Astrocyte (in vitro differentiated cells and primary cell): ENCODE data around the gene ETFA. TPM values are rescaled to one million over a fixed set of nuclear protein-coding genes. Genes with fewer than 3 reads are reported as not detected.

Experiments
- DNase-seq: peaks from one replicate; pipeline ENCODE4 v3.0.0-alpha.2; 2010; ENCODE audit warnings: low read depth
- FAIRE-seq: peaks from 2 replicates; lab custom pipeline; 2011; peaks lifted over from hg19 to GRCh38; lab: Jason Lieb, UNC
- H2AFZ ChIP-seq: 2 replicates; pipeline ENCODE4 v1.6.0; 2012; ENCODE audit warnings: low read depth, low read length, inconsistent platforms
- H3K27ac ChIP-seq: 2 replicates; pipeline ENCODE4 v1.5.1; 2011; ENCODE audit warnings: low read depth, low read length, inconsistent platforms
- H3K27me3 ChIP-seq: 2 replicates; pipeline ENCODE4 v1.6.0; 2011; ENCODE audit warnings: low read length, inconsistent platforms; ENCODE audit not compliant: insufficient read depth
- H3K36me3 ChIP-seq: 2 replicates; pipeline ENCODE4 v1.5.1; 2011; ENCODE audit warnings: low read length, inconsistent platforms; ENCODE audit not compliant: insufficient read depth
- H3K4me1 ChIP-seq: 2 replicates; pipeline ENCODE4 v1.5.1; 2011; ENCODE audit warnings: low read length, inconsistent platforms; ENCODE audit not compliant: insufficient read depth
- H3K4me2 ChIP-seq: 2 replicates; pipeline ENCODE4 v1.6.0; 2012; ENCODE audit warnings: low read length, inconsistent platforms
- H3K4me3 ChIP-seq: 2 replicates; pipeline ENCODE4 v1.5.1; 2011; ENCODE audit warnings: low read depth, mild to moderate bottlenecking, low read length, inconsistent platforms; ENCODE audit not compliant: insufficient read depth
- H3K79me2 ChIP-seq: 2 replicates; pipeline ENCODE4 v1.6.0; 2012; ENCODE audit warnings: mild to moderate bottlenecking, low read length, inconsistent platforms; ENCODE audit not compliant: insufficient read depth
- H3K9ac ChIP-seq: 2 replicates; pipeline ENCODE4 v1.6.0; 2012; ENCODE audit warnings: mild to moderate bottlenecking, low read length, inconsistent platforms
- H3K9me3 ChIP-seq: 2 replicates; pipeline ENCODE4 v1.5.1; 2012; ENCODE audit warnings: low read depth, mild to moderate bottlenecking, low read length, inconsistent platforms; ENCODE audit not compliant: insufficient read depth
- H4K20me1 ChIP-seq: 2 replicates; pipeline ENCODE4 v1.6.0; 2012; ENCODE audit warnings: low read length, inconsistent platforms; ENCODE audit not compliant: insufficient read depth
- H3K27ac Mint-ChIP-seq: one replicate; pipeline ENCODE4 v1.8.0; 2021; ENCODE audit warnings: mild to moderate bottlenecking, mixed read lengths; ENCODE audit not compliant: unreplicated experiment
- H3K27me3 Mint-ChIP-seq: one replicate; pipeline ENCODE4 v1.8.0; 2021; ENCODE audit warnings: low read depth, mixed read lengths; ENCODE audit not compliant: unreplicated experiment
- H3K36me3 Mint-ChIP-seq: one replicate; pipeline ENCODE4 v1.8.0; 2021; ENCODE audit warnings: low read depth, mixed read lengths; ENCODE audit not compliant: unreplicated experiment
- H3K4me1 Mint-ChIP-seq: one replicate; pipeline ENCODE4 v1.8.0; 2021; ENCODE audit warnings: low read depth, mixed read lengths; ENCODE audit not compliant: unreplicated experiment
- H3K4me3 Mint-ChIP-seq: one replicate; pipeline ENCODE4 v1.8.0; 2021; ENCODE audit warnings: mild to moderate bottlenecking, moderate library complexity, mixed read lengths; ENCODE audit not compliant: unreplicated experiment
- H3K9me3 Mint-ChIP-seq: one replicate; pipeline ENCODE4 v1.8.0; 2021; ENCODE audit warnings: mild to moderate bottlenecking, mixed read lengths; ENCODE audit not compliant: unreplicated experiment
- CTCF ChIP-seq: IDR thresholded peaks from 2 replicates; pipeline ENCODE4 v1.5.1; 2011; ENCODE audit warnings: low read depth, mild to moderate bottlenecking, inconsistent platforms, low read length, moderate library complexity; ENCODE audit not compliant: insufficient read depth
- EZH2 ChIP-seq: IDR thresholded peaks from 2 replicates; pipeline ENCODE4 v1.6.1; 2012; ENCODE audit warnings: mild to moderate bottlenecking, low read length, inconsistent platforms; ENCODE audit not compliant: insufficient read depth
- total RNA-seq: library from RNA; stranded (reverse); gene quantifications from 2 replicates; pipeline ENCODE4 v1.2.1, GENCODE V29; 2021

The ETFA gene
- total RNA-seq, 1 donor from 2014 or later, result 126 TPM

DNA sequence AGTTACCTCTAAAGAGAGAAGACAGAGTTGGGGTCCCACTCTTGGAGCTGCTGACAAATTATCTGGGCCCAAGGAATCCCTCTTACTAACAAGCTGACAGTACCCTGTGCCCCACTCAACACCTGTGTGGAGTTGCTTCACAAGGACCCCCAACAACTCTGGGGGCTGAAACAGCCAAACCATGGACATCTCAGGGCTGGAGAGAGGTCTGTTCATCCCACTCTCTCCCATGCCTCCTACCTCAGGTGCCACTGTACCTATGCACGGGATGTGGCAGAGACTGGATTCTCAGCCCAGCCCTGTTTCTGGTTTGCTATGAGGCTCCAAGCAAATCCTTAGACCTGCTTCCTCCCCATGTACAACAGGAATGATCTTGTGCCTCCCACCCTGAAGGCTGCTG lies 101.7 kb downstream of the ETFA start:
- Histone ChIP-seq H2AFZ (no peak overlapping the region), H4K20me1 (peaks cover 24% of the 10 kb centered on the region), H3K9ac (no peak overlapping the region), H3K9me3 (no peaks in the 10 kb centered on the region), H3K4me3 (no peak overlapping the region), H3K36me3 (no peaks in the 10 kb centered on the region), H3K79me2 (no peaks in the 10 kb centered on the region), H3K4me1 (no peaks in the 10 kb centered on the region), H3K27ac (no peak overlapping the region), H3K4me2 (no peak overlapping the region), H3K27me3 (no peaks in the 10 kb centered on the region)
- Mint-ChIP-seq H3K4me1 (no peaks in the 10 kb centered on the region), H3K27me3 (no peaks in the 10 kb centered on the region), H3K36me3 (peaks cover 26% of the 10 kb centered on the region), H3K9me3 (no peaks in the 10 kb centered on the region), H3K4me3 (no peak overlapping the region), H3K27ac (no peak overlapping the region)
- DNase-seq (no peak), FAIRE-seq (no peak)
- TF ChIP-seq CTCF, result no peak
- no peak for TF ChIP-seq EZH2

- no peaks in the 10 kb centered on the region for H3K9me3 Mint-ChIP-seq
- no peak overlapping the region for H3K9ac ChIP-seq
- H3K27ac Mint-ChIP-seq, result no peak overlapping the region
- H2AFZ ChIP-seq, result no peak overlapping the region
- DNase-seq (no peak), FAIRE-seq (no peak)
- H3K27me3 Mint-ChIP-seq, result no peaks in the 10 kb centered on the region
- no peak for TF ChIP-seq EZH2
- no peak overlapping the region for H3K27ac ChIP-seq
- peaks cover 23% of the 10 kb centered on the region for H4K20me1 ChIP-seq
- H3K4me1 Mint-ChIP-seq, result no peaks in the 10 kb centered on the region
- no peak overlapping the region for H3K4me3 ChIP-seq
- no peaks in the 10 kb centered on the region for H3K36me3 ChIP-seq
- H3K9me3 ChIP-seq, result no peaks in the 10 kb centered on the region
- H3K79me2 ChIP-seq, result no peaks in the 10 kb centered on the region
- H3K36me3 Mint-ChIP-seq, result peaks cover 26% of the 10 kb centered on the region
- no peak overlapping the region for H3K4me2 ChIP-seq
- H3K4me3 Mint-ChIP-seq, result no peak overlapping the region
- H3K4me1 ChIP-seq, result no peaks in the 10 kb centered on the region
- H3K27me3 ChIP-seq, result no peaks in the 10 kb centered on the region
Measured at GRCh38 chr15:76208786-76209424, 102.4 kb downstream of the ETFA start.

DNA sequence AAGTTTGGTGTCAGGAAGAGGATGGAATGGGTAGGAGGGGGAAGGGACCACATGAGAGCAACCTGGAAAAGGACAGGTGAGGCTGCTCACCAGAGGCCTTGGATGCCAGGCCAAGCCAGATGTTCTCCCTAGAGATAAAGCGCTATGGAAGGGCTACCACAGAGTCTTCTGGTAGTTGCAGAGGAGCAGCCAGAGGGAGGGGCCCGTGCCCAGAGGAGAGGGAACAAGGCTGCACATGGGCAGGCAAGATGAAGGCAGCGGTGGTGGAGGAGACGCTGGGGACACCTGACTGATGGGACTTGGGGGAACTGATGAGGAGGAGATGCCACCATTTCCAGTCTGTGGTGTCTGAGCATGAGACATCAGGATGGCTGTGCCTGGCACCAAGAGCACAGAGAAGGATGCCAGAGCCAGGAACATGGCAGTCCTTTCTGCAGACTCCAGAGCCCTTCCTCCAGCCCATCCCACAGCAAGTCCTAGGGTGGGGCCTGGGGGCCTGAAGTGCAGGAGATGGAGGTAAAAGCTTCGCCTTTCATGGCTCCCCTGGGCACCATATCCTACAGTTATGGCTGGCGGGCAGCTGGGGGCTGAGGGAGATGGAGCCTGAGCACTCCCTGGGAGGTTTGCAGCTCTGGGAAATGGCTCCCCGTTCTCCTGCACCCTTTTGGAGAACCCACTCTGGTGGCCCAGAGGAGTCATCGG lies 103.0 kb downstream of the ETFA start:
- Mint-ChIP-seq H3K27me3 (no peaks in the 10 kb centered on the region), H3K36me3 (peaks cover 28% of the 10 kb centered on the region), H3K4me3 (no peak overlapping the region), H3K27ac (peak overlapping the region; percentile 15), H3K9me3 (no peaks in the 10 kb centered on the region), H3K4me1 (no peaks in the 10 kb centered on the region)
- Histone ChIP-seq H3K36me3 (no peaks in the 10 kb centered on the region), H3K4me2 (no peak overlapping the region), H3K9ac (no peak overlapping the region), H3K27ac (no peak overlapping the region), H3K9me3 (no peaks in the 10 kb centered on the region), H3K79me2 (no peaks in the 10 kb centered on the region), H3K4me1 (no peaks in the 10 kb centered on the region), H4K20me1 (peaks cover 23% of the 10 kb centered on the region), H3K27me3 (no peaks in the 10 kb centered on the region), H2AFZ (no peak overlapping the region), H3K4me3 (no peak overlapping the region)
- FAIRE-seq (no peak), DNase-seq (no peak)
- TF ChIP-seq CTCF (no peak), EZH2 (no peak)
